Mesenchymal stem cell (in vitro differentiated cells and primary cell): ENCODE results near the gene CENPP.
A peak's percentile ranks its signal among the peaks of the same experiment; 100 is the strongest.

Source experiments
- DNase-seq: peaks from one replicate; pipeline ENCODE4 v3.0.0-alpha.2; 2013
- H2AFZ ChIP-seq: one replicate; pipeline ENCODE4 v1.6.1; 2013; ENCODE audit warnings: low read depth, mild to moderate bottlenecking, control low read depth, inconsistent platforms, low read length, moderate library complexity
- H2AK5ac ChIP-seq: 2 replicates; pipeline ENCODE4 v1.6.1; 2013; ENCODE audit warnings: low read length, moderate library complexity, mild to moderate bottlenecking, inconsistent platforms; ENCODE audit not compliant: severe bottlenecking
- H2BK120ac ChIP-seq: one replicate; pipeline ENCODE4 v1.6.1; 2013; ENCODE audit warnings: low read depth, mild to moderate bottlenecking, inconsistent platforms, low read length, moderate library complexity
- H2BK12ac ChIP-seq, 2 experiments: one replicate each; pipeline ENCODE4 v1.6.1; 2013; ENCODE audit warnings: inconsistent platforms in 2 of 2, low read length in 2 of 2, mild to moderate bottlenecking in 2 of 2, moderate library complexity in 2 of 2, control low read depth in 1 of 2
- H2BK15ac ChIP-seq: one replicate; pipeline ENCODE4 v1.6.1; 2013; ENCODE audit warnings: mild to moderate bottlenecking, low read depth, inconsistent platforms; ENCODE audit not compliant: poor library complexity, severe bottlenecking
- H2BK5ac ChIP-seq: 2 replicates; pipeline ENCODE4 v1.6.1; 2013; ENCODE audit warnings: low read depth, mild to moderate bottlenecking, low read length, control low read depth, inconsistent platforms; ENCODE audit not compliant: poor library complexity, severe bottlenecking
- H3K14ac ChIP-seq, 2 experiments: one replicate each; pipeline ENCODE4 v1.6.1; 2013; ENCODE audit warnings: inconsistent platforms in 2 of 2, low read length in 2 of 2, control low read depth in 1 of 2, mild to moderate bottlenecking in 1 of 2, moderate library complexity in 1 of 2
- H3K18ac ChIP-seq, 2 experiments: one replicate each; pipeline ENCODE4 v1.6.1; 2013; ENCODE audit warnings: inconsistent platforms in 2 of 2, low read length in 2 of 2, control low read depth in 1 of 2, low read depth in 1 of 2, mild to moderate bottlenecking in 1 of 2
- H3K23ac ChIP-seq, 2 experiments: one replicate each; pipeline ENCODE4 v1.6.1; 2013; ENCODE audit warnings: inconsistent platforms in 2 of 2, low read length in 2 of 2, mild to moderate bottlenecking in 2 of 2, moderate library complexity in 2 of 2, control low read depth in 1 of 2
- H3K27ac ChIP-seq: 2 replicates; pipeline ENCODE4 v1.5.1; 2013; ENCODE audit warnings: mild to moderate bottlenecking, moderate library complexity, low read length, control low read depth, inconsistent platforms; ENCODE audit not compliant: poor library complexity, severe bottlenecking
- H3K27me3 ChIP-seq, 2 experiments: 2 replicates each; pipeline versions ENCODE4 v1.6.1 to v1.7.0; 2013; ENCODE audit warnings: low read length in 2 of 2, mild to moderate bottlenecking in 2 of 2, moderate library complexity in 2 of 2, control low read depth in 1 of 2, inconsistent platforms in 1 of 2; ENCODE audit not compliant: control insufficient read depth in 1 of 2, insufficient read depth in 1 of 2
- H3K36me3 ChIP-seq, 2 experiments: 2 replicates each; pipeline versions ENCODE4 v1.6.1 to v1.7.0; 2013; ENCODE audit warnings: low read length in 2 of 2, control low read depth in 1 of 2, inconsistent platforms in 1 of 2, low read depth in 1 of 2, mild to moderate bottlenecking in 1 of 2; ENCODE audit not compliant: insufficient read depth in 2 of 2, control insufficient read depth in 1 of 2
- H3K4ac ChIP-seq, 2 experiments: one replicate each; pipeline ENCODE4 v1.6.1; 2013; ENCODE audit warnings: inconsistent platforms in 2 of 2, low read length in 2 of 2, mild to moderate bottlenecking in 2 of 2, moderate library complexity in 2 of 2, control low read depth in 1 of 2, low read depth in 1 of 2
- H3K4me1 ChIP-seq: 2 replicates; pipeline ENCODE4 v1.6.1; 2013; ENCODE audit warnings: low read depth, low read length, control low read depth; ENCODE audit not compliant: control insufficient read depth, insufficient read depth
- H3K4me2 ChIP-seq: 2 replicates; pipeline ENCODE4 v1.6.1; 2013; ENCODE audit warnings: low read length, mild to moderate bottlenecking, inconsistent platforms; ENCODE audit not compliant: poor library complexity, severe bottlenecking
- H3K4me3 ChIP-seq, 2 experiments: 2 replicates each; pipeline versions ENCODE4 v1.5.1 to v1.7.0; 2013; ENCODE audit warnings: low read length in 2 of 2, mild to moderate bottlenecking in 2 of 2, control low read depth in 1 of 2, low read depth in 1 of 2; ENCODE audit not compliant: insufficient read depth in 1 of 2
- H3K79me1 ChIP-seq: replicated peaks from 2 replicates; pipeline ENCODE4 v1.6.1; 2013; ENCODE audit warnings: mild to moderate bottlenecking, control low read depth, low read length, inconsistent platforms; ENCODE audit not compliant: poor library complexity, severe bottlenecking
- H3K9ac ChIP-seq: 2 replicates; pipeline ENCODE4 v1.7.0; 2013; ENCODE audit warnings: mild to moderate bottlenecking, low read length, moderate library complexity
- H3K9me3 ChIP-seq: 2 replicates; pipeline ENCODE4 v1.7.0; 2013; ENCODE audit warnings: mild to moderate bottlenecking, low read length; ENCODE audit not compliant: control insufficient read depth
- H4K8ac ChIP-seq: one replicate; pipeline ENCODE4 v1.6.1; 2013; ENCODE audit warnings: inconsistent platforms, mild to moderate bottlenecking, low read length, moderate library complexity
- H4K91ac ChIP-seq: one replicate; pipeline ENCODE4 v1.6.1; 2013; ENCODE audit warnings: mild to moderate bottlenecking, low read length, inconsistent platforms
- WGBS: methylation state at CpG from one replicate; pipeline ENCODE4 v1.1.7; 2013; ENCODE audit warnings: mixed read lengths; 5-methylcytosine and 5-hydroxymethylcytosine counted together

CENPP gene

DNA sequence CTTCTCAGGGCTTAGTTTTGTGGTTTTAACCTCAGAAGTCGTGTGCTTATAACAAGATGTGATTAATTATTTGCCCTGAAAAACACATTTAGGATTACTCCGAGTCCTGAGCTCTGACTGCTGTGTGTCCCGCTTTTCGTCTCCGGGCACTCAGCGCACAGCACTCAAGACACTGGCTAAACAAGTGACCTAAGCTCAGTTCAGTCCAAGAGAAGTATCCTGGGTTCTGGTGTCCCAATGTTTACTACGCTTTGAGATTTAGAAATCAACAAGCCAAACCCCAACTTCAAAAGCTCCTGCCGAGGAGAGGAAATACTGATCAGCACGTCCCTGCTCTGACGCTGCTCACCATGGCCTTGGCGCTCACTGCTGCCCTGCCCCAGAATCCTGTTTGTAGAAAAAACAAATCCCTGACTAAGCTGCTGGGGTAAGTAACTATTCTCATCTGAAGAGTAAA is 290.9 kb downstream of the CENPP start:
- H3K4ac ChIP-seq, result no peak overlapping the region
- WGBS, result 96% methylated on average over 9 of the region's 11 CpGs
- peaks cover 2% of the 10 kb centered on the region for H3K4me1 ChIP-seq

DNA sequence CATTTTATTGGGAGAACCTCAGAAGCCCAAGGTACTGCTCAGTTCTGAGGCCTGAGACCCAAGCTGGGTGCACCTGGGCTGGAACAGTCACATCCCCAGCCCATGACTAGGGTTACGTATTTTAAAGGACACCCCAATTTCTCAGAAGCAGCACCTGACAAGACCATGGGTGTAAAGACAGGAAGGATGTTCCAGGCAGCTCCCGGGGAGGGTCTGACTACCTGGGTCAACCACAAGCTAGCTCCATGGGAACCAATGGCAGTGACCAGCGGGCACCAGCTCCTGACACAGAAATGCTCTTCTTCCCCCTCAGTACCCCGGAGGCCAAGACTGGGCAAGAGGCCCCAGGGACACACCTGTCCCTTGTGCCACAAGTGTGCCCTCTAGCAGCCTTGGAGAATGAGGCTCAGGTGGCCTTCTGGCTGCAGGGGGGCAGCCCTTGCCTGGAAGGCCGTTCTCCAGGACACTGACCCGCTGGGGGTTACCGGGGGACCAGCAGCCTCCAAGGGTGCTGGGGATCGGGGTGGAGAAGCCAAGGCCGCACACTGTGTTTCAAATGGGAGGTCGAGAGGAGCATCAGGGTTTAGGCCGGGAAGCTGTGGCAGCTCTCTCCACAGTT is 291.6 kb downstream of the CENPP start:
- Histone ChIP-seq H2BK15ac (no peak overlapping the region), H4K8ac (no peak overlapping the region), H3K9me3 (no peaks in the 10 kb centered on the region), H3K4me3 (no peak overlapping the region), H3K36me3 (peaks cover 60 to 68% of the 10 kb centered on the region in 2 experiments), H4K91ac (no peak overlapping the region), H3K23ac (no peak overlapping the region), H3K9ac (peak overlapping the region; percentile 75), H2BK120ac (no peak overlapping the region), H3K4ac (no peak overlapping the region), H3K4me1 (no peaks in the 10 kb centered on the region), H3K4me2 (no peak overlapping the region), H3K14ac (no peak overlapping the region), H2AFZ (no peak overlapping the region), H2BK12ac (no peak overlapping the region), H2AK5ac (no peak overlapping the region), H2BK5ac (no peak overlapping the region), H3K27ac (no peak overlapping the region), H3K18ac (no peak overlapping the region), H3K79me1 (peaks cover 24% of the 10 kb centered on the region), H3K27me3 (no peaks in the 10 kb centered on the region)
- 97% methylated on average over 11 of the region's 11 CpGs for WGBS
- DNase-seq, result no peak

More for the DNA sequence above, 290.9 kb downstream of the CENPP start:
- Histone ChIP-seq H3K18ac (no peak overlapping the region), H3K4me2 (no peak overlapping the region), H3K79me1 (peaks cover 24% of the 10 kb centered on the region), H4K91ac (no peak overlapping the region), H4K8ac (no peak overlapping the region), H3K9me3 (no peaks in the 10 kb centered on the region), H3K9ac (peak overlapping the region; percentile 75), H3K4me3 (peak overlapping the region in 1 of 2 experiments; percentile 51), H3K14ac (no peak overlapping the region), H2AFZ (no peak overlapping the region), H3K36me3 (peaks cover 66 to 74% of the 10 kb centered on the region in 2 experiments), H3K27me3 (no peaks in the 10 kb centered on the region), H2BK15ac (no peak overlapping the region), H3K27ac (no peak overlapping the region), H2BK120ac (no peak overlapping the region), H2BK5ac (no peak overlapping the region), H3K23ac (no peak overlapping the region), H2AK5ac (no peak overlapping the region), H2BK12ac (no peak overlapping the region)
- DNase-seq, result no peak

DNA sequence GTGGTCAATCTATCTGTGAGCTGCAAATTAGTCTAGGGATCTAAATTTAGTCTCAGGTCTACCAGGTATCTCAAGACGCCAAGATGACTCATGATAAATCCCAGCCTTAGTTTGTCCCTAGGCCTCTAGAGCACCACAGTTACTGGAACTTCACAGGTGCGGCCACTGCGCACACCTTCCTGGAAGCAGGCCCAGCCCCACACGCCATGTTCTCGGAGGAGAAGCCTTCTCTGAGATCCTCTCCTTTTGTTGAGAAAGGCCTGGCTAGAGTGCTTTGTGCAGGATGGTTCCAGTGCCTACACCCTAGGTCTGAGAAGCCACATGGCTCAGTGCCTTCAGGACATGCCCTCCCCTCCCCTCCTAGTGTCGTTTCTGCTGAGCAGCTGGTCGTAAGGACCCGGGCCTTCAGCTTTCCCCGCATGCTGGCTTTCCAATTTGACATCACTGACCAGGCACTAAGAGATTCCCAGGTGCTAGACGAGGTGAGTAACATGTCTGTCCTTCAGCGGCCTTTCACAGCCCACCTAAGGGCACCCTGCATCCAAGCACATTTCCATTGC is 292.3 kb downstream of the CENPP start:
- Histone ChIP-seq H3K4me2 (no peak overlapping the region), H3K27me3 (no peaks in the 10 kb centered on the region), H3K4me1 (no peaks in the 10 kb centered on the region), H2AK5ac (no peak overlapping the region), H3K36me3 (peaks cover 58 to 62% of the 10 kb centered on the region in 2 experiments), H2BK5ac (no peak overlapping the region), H4K91ac (no peak overlapping the region), H2BK120ac (no peak overlapping the region), H2BK12ac (no peak overlapping the region), H3K23ac (no peak overlapping the region), H3K4me3 (no peak overlapping the region), H3K14ac (no peak overlapping the region), H3K27ac (no peak overlapping the region), H3K4ac (no peak overlapping the region), H4K8ac (no peak overlapping the region), H3K9ac (no peak overlapping the region), H2BK15ac (no peak overlapping the region), H3K18ac (no peak overlapping the region), H3K9me3 (no peaks in the 10 kb centered on the region), H2AFZ (no peak overlapping the region), H3K79me1 (peaks cover 24% of the 10 kb centered on the region)
- 95% methylated on average over 11 of the region's 11 CpGs for WGBS
- DNase-seq, result no peak

DNA sequence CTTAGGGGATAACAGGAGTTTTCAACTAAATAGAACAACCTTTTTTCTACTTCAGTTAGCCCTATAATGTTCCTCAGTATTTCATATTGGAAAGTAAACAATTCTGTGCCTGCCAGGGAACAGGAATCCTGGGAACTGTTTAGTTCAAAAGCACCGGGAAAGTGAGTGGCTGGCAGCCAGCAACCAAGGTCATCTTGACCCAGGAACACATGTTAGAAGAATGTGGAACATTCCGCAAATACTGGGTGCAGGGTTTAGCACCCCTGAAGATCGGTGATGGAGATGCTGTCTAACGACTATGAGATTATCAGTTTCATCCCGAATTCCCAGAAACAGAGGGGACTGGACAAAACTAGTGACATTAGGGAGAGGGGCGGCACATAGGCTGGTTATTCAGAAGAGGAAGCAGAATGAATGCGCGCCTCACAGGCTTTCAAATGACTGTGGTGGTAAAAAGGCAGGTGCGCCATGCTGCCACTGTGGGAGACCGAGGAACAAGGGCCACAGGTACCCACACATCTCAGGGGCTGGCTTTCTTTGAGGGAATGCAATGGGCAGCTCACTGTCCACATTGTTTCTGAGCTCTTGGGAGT is 293.0 kb downstream of the CENPP start:
- Histone ChIP-seq H3K23ac (no peak overlapping the region), H2BK120ac (no peak overlapping the region), H2BK12ac (no peak overlapping the region), H3K4me1 (no peaks in the 10 kb centered on the region), H3K4ac (no peak overlapping the region), H3K27ac (no peak overlapping the region), H2AK5ac (no peak overlapping the region), H3K14ac (no peak overlapping the region), H3K18ac (no peak overlapping the region), H4K91ac (no peak overlapping the region), H3K4me2 (no peak overlapping the region), H2BK15ac (no peak overlapping the region), H3K79me1 (peaks cover 23% of the 10 kb centered on the region), H3K4me3 (no peak overlapping the region), H3K9me3 (no peaks in the 10 kb centered on the region), H4K8ac (no peak overlapping the region), H3K9ac (no peak overlapping the region), H2AFZ (no peak overlapping the region), H3K27me3 (no peaks in the 10 kb centered on the region), H3K36me3 (peaks cover 52 to 58% of the 10 kb centered on the region in 2 experiments), H2BK5ac (no peak overlapping the region)
- WGBS, result 95% methylated on average over 10 of the region's 10 CpGs
- no peak for DNase-seq
